ENCODE results near the gene SLC49A3. TPM values are rescaled to one million over a fixed set of nuclear protein-coding genes. Genes with fewer than 3 reads are reported as not detected.

The SLC49A3 gene
- total and polyA plus RNA-seq, 2 of the 13 experiments (the other 11 are each of a cell fraction or from before 2014, with no cell fraction given), result 0.07 to 0.17 TPM

DNA sequence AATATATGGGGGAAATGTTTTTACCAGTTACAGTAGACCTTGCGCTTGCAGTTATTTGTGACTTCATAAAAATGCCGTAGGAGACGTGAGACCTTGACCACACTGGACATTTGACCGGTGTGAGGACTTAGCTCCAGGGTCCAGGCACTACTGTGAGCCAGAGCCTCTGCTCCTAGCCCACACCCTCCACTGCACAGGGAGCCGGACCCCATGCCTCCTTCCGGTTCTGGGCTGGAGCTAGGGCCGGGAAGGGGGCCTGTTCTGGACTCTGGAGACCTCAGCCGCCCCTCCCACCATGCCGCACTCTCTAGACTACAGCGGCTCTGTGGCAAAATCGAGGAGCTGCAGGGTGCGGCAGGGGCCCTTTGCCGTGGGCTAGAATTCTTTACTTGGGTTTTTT lies 22.0 kb upstream of the SLC49A3 start (continued):
- no peak for TF ChIP-seq ZNF329 (CRISPR knock-in tag; IDR thresholded peaks at IDR 0.05; ENCODE audit: low read depth)
- TF ChIP-seq HOXA3 (CRISPR knock-in tag; IDR thresholded peaks at IDR 0.05), result 0 out of 2 replicates have a peak, but pooled peaks have one; percentile 20
- no peak for TF ChIP-seq ZNF383 (CRISPR knock-in tag; IDR thresholded peaks at IDR 0.05; ENCODE audit: borderline replicate concordance)
- TF ChIP-seq, protein P1, sequence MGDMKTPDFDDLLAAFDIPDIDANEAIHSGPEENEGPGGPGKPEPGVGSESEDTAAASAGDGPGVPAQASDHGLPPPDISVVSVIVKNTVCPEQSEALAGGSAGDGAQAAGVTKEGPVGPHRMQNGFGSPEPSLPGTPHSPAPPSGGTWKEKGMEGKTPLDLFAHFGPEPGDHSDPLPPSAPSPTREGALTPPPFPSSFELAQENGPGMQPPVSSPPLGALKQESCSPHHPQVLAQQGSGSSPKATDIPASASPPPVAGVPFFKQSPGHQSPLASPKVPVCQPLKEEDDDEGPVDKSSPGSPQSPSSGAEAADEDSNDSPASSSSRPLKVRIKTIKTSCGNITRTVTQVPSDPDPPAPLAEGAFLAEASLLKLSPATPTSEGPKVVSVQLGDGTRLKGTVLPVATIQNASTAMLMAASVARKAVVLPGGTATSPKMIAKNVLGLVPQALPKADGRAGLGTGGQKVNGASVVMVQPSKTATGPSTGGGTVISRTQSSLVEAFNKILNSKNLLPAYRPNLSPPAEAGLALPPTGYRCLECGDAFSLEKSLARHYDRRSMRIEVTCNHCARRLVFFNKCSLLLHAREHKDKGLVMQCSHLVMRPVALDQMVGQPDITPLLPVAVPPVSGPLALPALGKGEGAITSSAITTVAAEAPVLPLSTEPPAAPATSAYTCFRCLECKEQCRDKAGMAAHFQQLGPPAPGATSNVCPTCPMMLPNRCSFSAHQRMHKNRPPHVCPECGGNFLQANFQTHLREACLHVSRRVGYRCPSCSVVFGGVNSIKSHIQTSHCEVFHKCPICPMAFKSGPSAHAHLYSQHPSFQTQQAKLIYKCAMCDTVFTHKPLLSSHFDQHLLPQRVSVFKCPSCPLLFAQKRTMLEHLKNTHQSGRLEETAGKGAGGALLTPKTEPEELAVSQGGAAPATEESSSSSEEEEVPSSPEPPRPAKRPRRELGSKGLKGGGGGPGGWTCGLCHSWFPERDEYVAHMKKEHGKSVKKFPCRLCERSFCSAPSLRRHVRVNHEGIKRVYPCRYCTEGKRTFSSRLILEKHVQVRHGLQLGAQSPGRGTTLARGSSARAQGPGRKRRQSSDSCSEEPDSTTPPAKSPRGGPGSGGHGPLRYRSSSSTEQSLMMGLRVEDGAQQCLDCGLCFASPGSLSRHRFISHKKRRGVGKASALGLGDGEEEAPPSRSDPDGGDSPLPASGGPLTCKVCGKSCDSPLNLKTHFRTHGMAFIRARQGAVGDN (CRISPR knock-in tag; IDR thresholded peaks at IDR 0.05), result peak; percentile 38
- no peak for TF ChIP-seq EEA1 (CRISPR knock-in tag; IDR thresholded peaks at IDR 0.05; ENCODE audit: borderline replicate concordance)

DNA sequence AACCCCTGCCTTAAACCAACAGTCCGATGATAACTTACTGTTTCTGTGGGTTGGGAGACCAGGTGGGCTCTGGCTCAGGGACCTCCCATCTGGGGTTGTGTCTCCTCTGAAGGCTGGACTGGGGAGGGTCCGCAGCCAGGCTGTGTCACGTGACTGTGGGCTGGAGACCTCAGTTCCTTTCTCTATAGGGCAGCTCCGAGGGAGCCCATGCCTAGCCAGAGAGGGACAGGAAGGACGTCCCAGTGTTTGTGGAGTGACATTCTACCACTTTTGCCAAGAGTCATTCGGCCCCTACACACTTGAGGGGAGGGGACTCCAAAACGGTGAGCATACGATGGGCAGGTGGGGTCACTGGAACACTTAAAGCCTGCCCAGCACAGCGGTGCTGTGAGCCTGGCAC lies 21.2 kb upstream of the SLC49A3 start:
- Histone ChIP-seq H3K9me3 (ENCODE audit: low read length) (no peaks in the 10 kb centered on the region), H3K36me3 (replicated peaks in 1 of 2; ENCODE audit: control insufficient read depth in 1 of 2, insufficient read depth in 2 of 2, low read length in 2 of 2) (peaks cover 2 to 9% of the 10 kb centered on the region in 2 experiments; a peak in 3 of 5 replicates), H4K20me1 (ENCODE audit: insufficient read depth, low read length) (peaks cover 42% of the 10 kb centered on the region), H3K27me3 (ENCODE audit: control insufficient read depth in 1 of 2, insufficient read depth in 2 of 2, low read length in 2 of 2) (no peaks in the 10 kb centered on the region; a peak in 1 of 5 replicates), H3K9ac (ENCODE audit: insufficient read depth, low read depth, low read length) (no peak overlapping the region), H3K4me3 (replicated peaks in 1 of 3; ENCODE audit: insufficient read depth in 1 of 3, low read depth in 2 of 3, low read length in 3 of 3) (no peak overlapping the region), H3K4me2 (ENCODE audit: low read depth, low read length) (0 out of 2 replicates have a peak overlapping the region, but pooled peaks have one; percentile 31), H3K27ac (ENCODE audit: extremely low read length, insufficient read depth, low read length) (peak overlapping the region; percentile 33), H3K79me2 (ENCODE audit: insufficient read depth, low read length) (peaks cover 74% of the 10 kb centered on the region), H3K4me1 (ENCODE audit: insufficient read depth, low read length) (peaks cover 41% of the 10 kb centered on the region), H2AFZ (ENCODE audit: low read length) (no peak overlapping the region)
- no peak for TF ChIP-seq SNRNP70 (IDR thresholded peaks at IDR 0.05; ENCODE audit: low read depth, low read length)
- TF ChIP-seq, protein P2, sequence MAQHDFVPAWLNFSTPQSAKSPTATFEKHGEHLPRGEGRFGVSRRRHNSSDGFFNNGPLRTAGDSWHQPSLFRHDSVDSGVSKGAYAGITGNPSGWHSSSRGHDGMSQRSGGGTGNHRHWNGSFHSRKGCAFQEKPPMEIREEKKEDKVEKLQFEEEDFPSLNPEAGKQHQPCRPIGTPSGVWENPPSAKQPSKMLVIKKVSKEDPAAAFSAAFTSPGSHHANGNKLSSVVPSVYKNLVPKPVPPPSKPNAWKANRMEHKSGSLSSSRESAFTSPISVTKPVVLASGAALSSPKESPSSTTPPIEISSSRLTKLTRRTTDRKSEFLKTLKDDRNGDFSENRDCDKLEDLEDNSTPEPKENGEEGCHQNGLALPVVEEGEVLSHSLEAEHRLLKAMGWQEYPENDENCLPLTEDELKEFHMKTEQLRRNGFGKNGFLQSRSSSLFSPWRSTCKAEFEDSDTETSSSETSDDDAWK (CRISPR knock-in tag; IDR thresholded peaks at IDR 0.05), result no peak
- no peak for TF ChIP-seq PAWR (CRISPR knock-in tag; IDR thresholded peaks at IDR 0.05; ENCODE audit: borderline replicate concordance)
- TF ChIP-seq MZF1 (CRISPR knock-in tag; IDR thresholded peaks at IDR 0.05; ENCODE audit: borderline replicate concordance), result no peak
- TF ChIP-seq AGO1 (IDR thresholded peaks at IDR 0.05; ENCODE audit: low read depth, low read length, poor library complexity, severe bottlenecking), result no peak
- TF ChIP-seq, protein P3, sequence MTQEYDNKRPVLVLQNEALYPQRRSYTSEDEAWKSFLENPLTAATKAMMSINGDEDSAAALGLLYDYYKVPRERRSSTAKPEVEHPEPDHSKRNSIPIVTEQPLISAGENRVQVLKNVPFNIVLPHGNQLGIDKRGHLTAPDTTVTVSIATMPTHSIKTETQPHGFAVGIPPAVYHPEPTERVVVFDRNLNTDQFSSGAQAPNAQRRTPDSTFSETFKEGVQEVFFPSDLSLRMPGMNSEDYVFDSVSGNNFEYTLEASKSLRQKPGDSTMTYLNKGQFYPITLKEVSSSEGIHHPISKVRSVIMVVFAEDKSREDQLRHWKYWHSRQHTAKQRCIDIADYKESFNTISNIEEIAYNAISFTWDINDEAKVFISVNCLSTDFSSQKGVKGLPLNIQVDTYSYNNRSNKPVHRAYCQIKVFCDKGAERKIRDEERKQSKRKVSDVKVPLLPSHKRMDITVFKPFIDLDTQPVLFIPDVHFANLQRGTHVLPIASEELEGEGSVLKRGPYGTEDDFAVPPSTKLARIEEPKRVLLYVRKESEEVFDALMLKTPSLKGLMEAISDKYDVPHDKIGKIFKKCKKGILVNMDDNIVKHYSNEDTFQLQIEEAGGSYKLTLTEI (CRISPR knock-in tag; conservative IDR thresholded peaks at IDR 0.05), result no peak
- in situ Hi-C loops (cut with HindIII; ENCODE audit: extremely low pct_ligation_motif_present, low pct_unique_long_range_greater_than_20kb) (no loop called here), intact Hi-C loops (cut with micrococcal nuclease; ENCODE audit: unreplicated experiment) (no loop called here)
- no TSS peak for BruUV-seq (replicated peaks)
- 81% methylated on average over 5 of the region's 9 CpGs for WGBS (ENCODE audit: low lambda C conversion rate)
- ATAC-seq (no peak), DNase-seq (ENCODE audit: low spot score) (no peak), FAIRE-seq (no peak)
- ChIA-PET POLR2A (interaction anchor here (1.6 kb wide), 1 partner anchor 14 kb away, joined by 3 read pairs; no protein-coding TSS in a partner anchor), CTCF (ENCODE audit: low intra/inter-chr PET ratio, low total read pairs) (no interaction called here)
